Measurements from ENCODE around the gene UBFD1. TPM values are rescaled to one million over a fixed set of nuclear protein-coding genes. Genes with fewer than 3 reads are reported as not detected.

Gene UBFD1
- total and polyA plus RNA-seq, 2 of the 8 experiments (the other 6 are each of a cell fraction or from before 2014, with no cell fraction given): 66.3 to 106 TPM

GRCh38 chr16:23538919-23539278 is 18.6 kb upstream of the UBFD1 start:
- no peak for DNase-seq (ENCODE audit: low read depth in 1 of 2, low spot score in 2 of 2)
- Histone ChIP-seq H3K23me2 (ENCODE audit: low read depth, low read length) (no peaks in the 10 kb centered on the region), H3K4me1 (replicated peaks in 1 of 4; ENCODE audit: control insufficient read depth in 3 of 4, insufficient read depth in 4 of 4, low read length in 3 of 4) (no peaks in the 10 kb centered on the region), H4K8ac (ENCODE audit: extremely low read depth, insufficient read depth, low read length) (no peak overlapping the region), H2BK12ac (ENCODE audit: low read depth, low read length) (no peak overlapping the region), H3K9me3 (ENCODE audit: insufficient read depth in 2 of 2, low read depth in 1 of 2, low read length in 1 of 2) (no peaks in the 10 kb centered on the region), H3K14ac (ENCODE audit: insufficient read length) (no peak overlapping the region), H3K4ac (replicated peaks; ENCODE audit: insufficient read length, low read depth, low read length) (no peak overlapping the region), H2BK120ac (replicated peaks; ENCODE audit: low read depth, low read length) (no peak overlapping the region), H2AFZ (ENCODE audit: low read length) (no peak overlapping the region), H3K9ac (replicated peaks in 1 of 4; ENCODE audit: extremely low read depth in 1 of 4, low read depth in 3 of 4, low read length in 3 of 4) (no peak overlapping the region), H3K79me1 (ENCODE audit: low read depth, low read length) (no peaks in the 10 kb centered on the region), H3K23ac (ENCODE audit: insufficient read length) (no peak overlapping the region), H3K79me2 (ENCODE audit: control insufficient read depth in 1 of 2, insufficient read depth in 2 of 2, low read length in 2 of 2) (no peaks in the 10 kb centered on the region), H2AK5ac (ENCODE audit: low read depth, low read length) (no peak overlapping the region), H3K56ac (replicated peaks; ENCODE audit: insufficient read length, low read depth, low read length) (no peak overlapping the region), H4K91ac (replicated peaks; ENCODE audit: insufficient read length, low read length) (no peak overlapping the region), H3K36me3 (ENCODE audit: control insufficient read depth in 2 of 4, insufficient read depth in 4 of 4, low read length in 3 of 4) (peaks cover 7 to 58% (median 35%) of the 10 kb centered on the region in 4 experiments; a peak in 7 of 8 replicates), H3K4me2 (ENCODE audit: insufficient read depth in 1 of 2, low read depth in 2 of 2, low read length in 2 of 2) (no peak overlapping the region), H2BK15ac (ENCODE audit: low read length) (no peak overlapping the region), H3K4me3 (ENCODE audit: extremely low read depth in 1 of 4, insufficient read depth in 2 of 4, low read depth in 3 of 4, low read length in 4 of 4) (no peak overlapping the region), H3K27me3 (replicated peaks in 1 of 4; ENCODE audit: control insufficient read depth in 3 of 4, extremely low read depth in 1 of 4, insufficient read depth in 3 of 4, low read length in 3 of 4) (no peaks in the 10 kb centered on the region), H4K5ac (ENCODE audit: insufficient read length, low read depth, low read length) (no peak overlapping the region), H3K27ac (ENCODE audit: low read depth, low read length) (no peak overlapping the region), H2BK5ac (ENCODE audit: low read depth, low read length) (no peak overlapping the region), H3K18ac (ENCODE audit: extremely low read depth, low read length) (no peak overlapping the region), H2BK20ac (ENCODE audit: low read length) (no peak overlapping the region), H4K20me1 (replicated peaks in 1 of 2; ENCODE audit: control insufficient read depth in 1 of 2, insufficient read depth in 2 of 2, low read length in 2 of 2) (peaks cover 0 to 6% of the 10 kb centered on the region in 2 experiments)
- 74% methylated on average over 1 of the region's 1 CpG; no CpG with 5 or more reads in 1 of the 2 experiments for WGBS, 2 experiments (ENCODE audit: extremely low coverage in 1 of 2, insufficient coverage in 1 of 2, insufficient read length in 1 of 2, insufficient replicate concordance in 2 of 2, low coverage in 1 of 2, low lambda C conversion rate in 2 of 2, missing lambda C conversion rate in 1 of 2)
- no peak for FAIRE-seq
- POLR2A ChIA-PET (ENCODE audit: partially characterized antibody): interaction anchor here (1.0 to 1.8 kb wide), 4 partner anchors 10 to 102 kb away, joined by 3 to 8 read pairs (median 4); partner anchors contain the start of genes DCTN5 and PALB2
- TF ChIP-seq PHF8 (conservative IDR thresholded peaks at IDR 0.05; ENCODE audit: low read depth, low read length) (no peak), SIRT6 (IDR thresholded peaks at IDR 0.05; ENCODE audit: low read length) (no peak), POU5F1 (IDR thresholded peaks at IDR 0.05; ENCODE audit: low read depth, low read length) (no peak), SAP30 (IDR thresholded peaks at IDR 0.05; ENCODE audit: insufficient read depth, insufficient replicate concordance, low read length) (no peak), SIX5 (IDR thresholded peaks at IDR 0.05; ENCODE audit: low read depth, low read length) (no peak), ASH2L (IDR thresholded peaks at IDR 0.05; ENCODE audit: low read length) (no peak), EP300 (IDR thresholded peaks at IDR 0.05; ENCODE audit: borderline replicate concordance in 1 of 2, low read depth in 2 of 2, low read length in 2 of 2) (no peak)
- CTCF ChIA-PET (ENCODE audit: partially characterized antibody): interaction anchor here (0.6 to 2.0 kb wide), 3 partner anchors 13 to 160 kb away, joined by 3 to 6 read pairs (median 4); partner anchors contain the start of gene NDUFAB1

Data from H1 (cell line).